ENCODE results near the gene ETNK2. TPM values are rescaled to one million over a fixed set of nuclear protein-coding genes. Genes with fewer than 3 reads are reported as not detected.

ETNK2 gene
- total and polyA plus RNA-seq, 2 of the 13 experiments (the other 11 are each of a cell fraction or from before 2014, with no cell fraction given), result 15.5 to 42.8 TPM

DNA sequence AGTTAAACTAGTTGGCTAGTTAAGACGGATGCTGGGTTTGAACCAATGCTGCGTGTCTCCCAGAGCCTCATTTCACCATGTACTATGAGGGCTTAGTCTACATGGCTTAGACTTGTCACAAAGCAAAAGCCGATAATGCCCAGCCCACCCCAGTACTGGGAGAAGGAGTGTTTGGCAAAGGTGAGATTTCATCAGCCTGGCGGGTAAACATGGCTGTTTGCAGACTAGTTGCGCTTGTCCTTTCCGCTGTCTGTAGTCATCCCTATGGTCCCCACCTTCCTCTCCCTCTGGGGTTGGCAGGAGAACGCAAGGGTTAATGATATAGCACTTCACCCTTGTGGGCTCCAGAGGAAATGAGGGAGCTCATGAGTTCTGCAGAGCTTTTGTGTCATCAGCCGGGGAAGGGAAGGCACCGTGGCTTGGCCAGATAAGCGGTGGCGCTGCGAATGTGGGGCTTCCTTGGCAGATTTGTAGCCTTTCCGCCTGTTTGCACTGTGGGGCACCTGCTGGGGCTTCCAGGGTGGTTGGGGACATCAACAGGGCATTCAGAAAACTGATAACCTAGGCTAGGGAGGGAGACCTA is 49.7 kb downstream of the ETNK2 start (continued):
- TF ChIP-seq, protein P1, sequence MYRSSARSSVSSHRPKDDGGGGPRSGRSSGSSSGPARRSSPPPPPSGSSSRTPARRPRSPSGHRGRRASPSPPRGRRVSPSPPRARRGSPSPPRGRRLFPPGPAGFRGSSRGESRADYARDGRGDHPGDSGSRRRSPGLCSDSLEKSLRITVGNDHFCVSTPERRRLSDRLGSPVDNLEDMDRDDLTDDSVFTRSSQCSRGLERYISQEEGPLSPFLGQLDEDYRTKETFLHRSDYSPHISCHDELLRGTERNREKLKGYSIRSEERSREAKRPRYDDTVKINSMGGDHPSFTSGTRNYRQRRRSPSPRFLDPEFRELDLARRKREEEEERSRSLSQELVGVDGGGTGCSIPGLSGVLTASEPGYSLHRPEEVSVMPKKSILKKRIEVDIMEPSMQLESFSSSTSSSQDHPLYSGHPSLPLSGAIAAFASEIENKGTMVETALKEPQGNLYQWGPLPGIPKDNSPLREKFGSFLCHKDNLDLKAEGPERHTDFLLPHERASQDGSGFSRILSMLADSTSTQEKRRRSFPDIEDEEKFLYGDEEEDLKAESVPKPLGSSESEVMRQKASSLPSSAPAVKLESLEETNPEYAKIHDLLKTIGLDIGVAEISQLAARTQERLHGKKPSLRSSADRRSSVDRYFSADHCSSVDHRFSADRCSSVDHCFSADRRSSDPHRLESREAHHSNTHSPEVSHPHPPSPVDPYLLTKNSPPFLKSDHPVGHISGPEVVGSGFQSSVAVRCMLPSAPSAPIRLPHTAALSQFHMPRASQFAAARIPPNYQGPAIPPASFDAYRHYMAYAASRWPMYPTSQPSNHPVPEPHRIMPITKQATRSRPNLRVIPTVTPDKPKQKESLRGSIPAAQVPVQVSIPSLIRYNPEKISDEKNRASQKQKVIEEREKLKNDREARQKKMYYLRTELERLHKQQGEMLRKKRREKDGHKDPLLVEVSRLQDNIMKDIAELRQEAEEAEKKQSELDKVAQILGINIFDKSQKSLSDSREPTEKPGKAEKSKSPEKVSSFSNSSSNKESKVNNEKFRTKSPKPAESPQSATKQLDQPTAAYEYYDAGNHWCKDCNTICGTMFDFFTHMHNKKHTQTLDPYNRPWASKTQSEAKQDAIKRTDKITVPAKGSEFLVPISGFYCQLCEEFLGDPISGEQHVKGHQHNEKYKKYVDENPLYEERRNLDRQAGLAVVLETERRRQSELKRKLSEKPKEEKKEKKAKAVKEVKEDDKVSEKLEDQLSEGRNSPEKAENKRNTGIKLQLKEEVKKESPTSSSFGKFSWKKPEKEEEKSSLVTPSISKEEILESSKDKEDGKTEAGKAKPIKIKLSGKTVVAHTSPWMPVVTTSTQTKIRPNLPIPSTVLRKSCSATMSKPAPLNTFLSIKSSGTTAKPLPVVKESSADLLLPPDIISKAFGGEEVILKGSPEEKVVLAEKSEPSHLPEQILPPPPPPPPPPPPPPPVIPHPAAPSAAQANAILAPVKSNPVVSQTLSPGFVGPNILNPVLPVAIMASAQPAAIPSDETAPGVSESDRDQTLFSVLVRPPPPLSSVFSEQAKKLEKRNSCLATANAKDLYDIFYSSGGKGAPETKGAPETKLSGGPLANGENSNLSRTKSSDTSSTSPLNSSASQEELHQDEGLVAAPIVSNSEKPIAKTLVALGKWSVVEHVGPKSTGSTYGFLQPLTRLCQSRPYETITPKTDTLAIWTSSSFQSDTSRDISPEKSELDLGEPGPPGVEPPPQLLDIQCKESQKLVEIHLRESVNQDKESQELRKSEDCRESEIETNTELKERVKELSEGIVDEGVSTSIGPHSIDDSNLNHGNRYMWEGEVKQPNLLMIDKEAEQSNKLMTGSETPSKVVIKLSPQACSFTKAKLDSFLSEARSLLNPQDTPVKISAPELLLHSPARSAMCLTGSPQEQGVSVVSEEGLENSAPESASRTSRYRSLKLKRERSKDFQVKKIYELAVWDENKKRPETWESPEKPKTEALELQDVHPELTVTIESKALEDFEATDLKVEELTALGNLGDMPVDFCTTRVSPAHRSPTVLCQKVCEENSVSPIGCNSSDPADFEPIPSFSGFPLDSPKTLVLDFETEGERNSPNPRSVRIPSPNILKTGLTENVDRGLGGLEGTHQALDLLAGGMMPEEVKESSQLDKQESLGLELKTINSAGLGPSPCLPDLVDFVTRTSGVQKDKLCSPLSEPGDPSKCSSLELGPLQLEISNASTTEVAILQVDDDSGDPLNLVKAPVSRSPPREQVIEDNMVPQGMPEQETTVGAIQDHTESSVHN (CRISPR knock-in tag; IDR thresholded peaks at IDR 0.05), result no peak
- no peak for TF ChIP-seq ZNF530 (CRISPR knock-in tag; IDR thresholded peaks at IDR 0.05; ENCODE audit: low read depth)
- peak; percentile 61; the same call in 1 of the 2 replicates for TF ChIP-seq CBX5 (CRISPR knock-in tag; IDR thresholded peaks at IDR 0.05; ENCODE audit: borderline replicate concordance)
- TF ChIP-seq, protein P2, sequence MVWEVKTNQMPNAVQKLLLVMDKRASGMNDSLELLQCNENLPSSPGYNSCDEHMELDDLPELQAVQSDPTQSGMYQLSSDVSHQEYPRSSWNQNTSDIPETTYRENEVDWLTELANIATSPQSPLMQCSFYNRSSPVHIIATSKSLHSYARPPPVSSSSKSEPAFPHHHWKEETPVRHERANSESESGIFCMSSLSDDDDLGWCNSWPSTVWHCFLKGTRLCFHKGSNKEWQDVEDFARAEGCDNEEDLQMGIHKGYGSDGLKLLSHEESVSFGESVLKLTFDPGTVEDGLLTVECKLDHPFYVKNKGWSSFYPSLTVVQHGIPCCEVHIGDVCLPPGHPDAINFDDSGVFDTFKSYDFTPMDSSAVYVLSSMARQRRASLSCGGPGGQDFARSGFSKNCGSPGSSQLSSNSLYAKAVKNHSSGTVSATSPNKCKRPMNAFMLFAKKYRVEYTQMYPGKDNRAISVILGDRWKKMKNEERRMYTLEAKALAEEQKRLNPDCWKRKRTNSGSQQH (CRISPR knock-in tag; IDR thresholded peaks at IDR 0.05; ENCODE audit: low read depth), result no peak
- no peak for TF ChIP-seq ZNF558 (CRISPR knock-in tag; IDR thresholded peaks at IDR 0.05; ENCODE audit: borderline replicate concordance)
- peak; percentile 54 for TF ChIP-seq SKI (IDR thresholded peaks at IDR 0.05; ENCODE audit: partially characterized antibody)
- TF ChIP-seq RNF2 (conservative IDR thresholded peaks at IDR 0.05; ENCODE audit: low read depth), result no peak
- no peak for TF ChIP-seq CBFB (CRISPR knock-in tag; IDR thresholded peaks at IDR 0.05)
- TF ChIP-seq, protein P3, sequence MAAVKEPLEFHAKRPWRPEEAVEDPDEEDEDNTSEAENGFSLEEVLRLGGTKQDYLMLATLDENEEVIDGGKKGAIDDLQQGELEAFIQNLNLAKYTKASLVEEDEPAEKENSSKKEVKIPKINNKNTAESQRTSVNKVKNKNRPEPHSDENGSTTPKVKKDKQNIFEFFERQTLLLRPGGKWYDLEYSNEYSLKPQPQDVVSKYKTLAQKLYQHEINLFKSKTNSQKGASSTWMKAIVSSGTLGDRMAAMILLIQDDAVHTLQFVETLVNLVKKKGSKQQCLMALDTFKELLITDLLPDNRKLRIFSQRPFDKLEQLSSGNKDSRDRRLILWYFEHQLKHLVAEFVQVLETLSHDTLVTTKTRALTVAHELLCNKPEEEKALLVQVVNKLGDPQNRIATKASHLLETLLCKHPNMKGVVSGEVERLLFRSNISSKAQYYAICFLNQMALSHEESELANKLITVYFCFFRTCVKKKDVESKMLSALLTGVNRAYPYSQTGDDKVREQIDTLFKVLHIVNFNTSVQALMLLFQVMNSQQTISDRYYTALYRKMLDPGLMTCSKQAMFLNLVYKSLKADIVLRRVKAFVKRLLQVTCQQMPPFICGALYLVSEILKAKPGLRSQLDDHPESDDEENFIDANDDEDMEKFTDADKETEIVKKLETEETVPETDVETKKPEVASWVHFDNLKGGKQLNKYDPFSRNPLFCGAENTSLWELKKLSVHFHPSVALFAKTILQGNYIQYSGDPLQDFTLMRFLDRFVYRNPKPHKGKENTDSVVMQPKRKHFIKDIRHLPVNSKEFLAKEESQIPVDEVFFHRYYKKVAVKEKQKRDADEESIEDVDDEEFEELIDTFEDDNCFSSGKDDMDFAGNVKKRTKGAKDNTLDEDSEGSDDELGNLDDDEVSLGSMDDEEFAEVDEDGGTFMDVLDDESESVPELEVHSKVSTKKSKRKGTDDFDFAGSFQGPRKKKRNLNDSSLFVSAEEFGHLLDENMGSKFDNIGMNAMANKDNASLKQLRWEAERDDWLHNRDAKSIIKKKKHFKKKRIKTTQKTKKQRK (IDR thresholded peaks at IDR 0.05; ENCODE audit: low read length), result no peak
- TF ChIP-seq, protein P4, sequence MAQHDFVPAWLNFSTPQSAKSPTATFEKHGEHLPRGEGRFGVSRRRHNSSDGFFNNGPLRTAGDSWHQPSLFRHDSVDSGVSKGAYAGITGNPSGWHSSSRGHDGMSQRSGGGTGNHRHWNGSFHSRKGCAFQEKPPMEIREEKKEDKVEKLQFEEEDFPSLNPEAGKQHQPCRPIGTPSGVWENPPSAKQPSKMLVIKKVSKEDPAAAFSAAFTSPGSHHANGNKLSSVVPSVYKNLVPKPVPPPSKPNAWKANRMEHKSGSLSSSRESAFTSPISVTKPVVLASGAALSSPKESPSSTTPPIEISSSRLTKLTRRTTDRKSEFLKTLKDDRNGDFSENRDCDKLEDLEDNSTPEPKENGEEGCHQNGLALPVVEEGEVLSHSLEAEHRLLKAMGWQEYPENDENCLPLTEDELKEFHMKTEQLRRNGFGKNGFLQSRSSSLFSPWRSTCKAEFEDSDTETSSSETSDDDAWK (CRISPR knock-in tag; IDR thresholded peaks at IDR 0.05), result no peak
- TF ChIP-seq DPF2 (CRISPR knock-in tag; IDR thresholded peaks at IDR 0.05; ENCODE audit: borderline replicate concordance, low read depth), result peak; percentile 20; the same call in 1 of the 2 replicates
- TF ChIP-seq ZNF777 (CRISPR knock-in tag; IDR thresholded peaks at IDR 0.05), result no peak
- no peak for TF ChIP-seq ZNF484 (CRISPR knock-in tag; IDR thresholded peaks at IDR 0.05; ENCODE audit: borderline replicate concordance, low read depth)
- TF ChIP-seq GATAD1 (CRISPR knock-in tag; IDR thresholded peaks at IDR 0.05), result no peak
- no peak for TF ChIP-seq ZBTB1 (CRISPR knock-in tag; IDR thresholded peaks at IDR 0.05; ENCODE audit: borderline replicate concordance)
